Measurements from ENCODE around the gene KAT2B. TPM values are rescaled to one million over a fixed set of nuclear protein-coding genes. Genes with fewer than 3 reads are reported as not detected.

The KAT2B gene
- total RNA-seq, 1 donor from 2014 or later, result 1.8 TPM

DNA sequence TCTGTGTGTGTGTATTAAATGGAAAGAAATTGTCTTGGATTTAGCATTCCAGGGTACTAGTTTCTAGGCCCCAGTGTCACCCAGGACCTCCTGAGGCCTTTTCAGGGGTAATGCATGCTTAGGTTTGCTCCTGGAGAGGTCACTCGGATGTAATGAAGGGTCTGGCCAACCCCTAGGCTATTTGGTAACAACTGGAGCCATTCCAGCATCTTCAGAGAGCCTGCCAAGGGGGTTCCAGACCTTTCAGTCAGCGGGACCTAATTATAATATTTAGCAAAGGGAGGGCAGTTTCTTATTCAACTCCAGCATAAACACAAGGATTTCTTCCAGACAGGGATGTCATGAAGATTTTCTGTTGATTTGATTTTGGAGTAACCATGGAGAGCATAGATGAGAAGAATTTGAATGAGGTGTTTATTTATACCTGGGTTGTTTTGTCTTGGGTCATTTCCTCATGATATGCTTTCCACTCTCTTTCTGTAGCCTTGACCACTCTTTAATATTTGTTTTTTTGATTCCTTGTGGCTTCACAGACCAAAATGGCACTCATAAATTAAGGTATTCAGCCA, 17.4 kb downstream of the KAT2B start:
- H3K36me3 ChIP-seq (ENCODE audit: control insufficient read depth, insufficient read depth, low read length), result no peaks in the 10 kb centered on the region
- H3K27me3 ChIP-seq (ENCODE audit: control insufficient read depth, insufficient read depth, low read length), result no peaks in the 10 kb centered on the region
- no peak overlapping the region for H3K4me3 ChIP-seq (ENCODE audit: low read depth, low read length)
- TF ChIP-seq, protein P1, sequence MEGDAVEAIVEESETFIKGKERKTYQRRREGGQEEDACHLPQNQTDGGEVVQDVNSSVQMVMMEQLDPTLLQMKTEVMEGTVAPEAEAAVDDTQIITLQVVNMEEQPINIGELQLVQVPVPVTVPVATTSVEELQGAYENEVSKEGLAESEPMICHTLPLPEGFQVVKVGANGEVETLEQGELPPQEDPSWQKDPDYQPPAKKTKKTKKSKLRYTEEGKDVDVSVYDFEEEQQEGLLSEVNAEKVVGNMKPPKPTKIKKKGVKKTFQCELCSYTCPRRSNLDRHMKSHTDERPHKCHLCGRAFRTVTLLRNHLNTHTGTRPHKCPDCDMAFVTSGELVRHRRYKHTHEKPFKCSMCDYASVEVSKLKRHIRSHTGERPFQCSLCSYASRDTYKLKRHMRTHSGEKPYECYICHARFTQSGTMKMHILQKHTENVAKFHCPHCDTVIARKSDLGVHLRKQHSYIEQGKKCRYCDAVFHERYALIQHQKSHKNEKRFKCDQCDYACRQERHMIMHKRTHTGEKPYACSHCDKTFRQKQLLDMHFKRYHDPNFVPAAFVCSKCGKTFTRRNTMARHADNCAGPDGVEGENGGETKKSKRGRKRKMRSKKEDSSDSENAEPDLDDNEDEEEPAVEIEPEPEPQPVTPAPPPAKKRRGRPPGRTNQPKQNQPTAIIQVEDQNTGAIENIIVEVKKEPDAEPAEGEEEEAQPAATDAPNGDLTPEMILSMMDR (IDR thresholded peaks at IDR 0.05; ENCODE audit: insufficient read depth, low read length, poor library complexity, severe bottlenecking), result no peak
- DNase-seq (ENCODE audit: low read depth), result no peak

DNA sequence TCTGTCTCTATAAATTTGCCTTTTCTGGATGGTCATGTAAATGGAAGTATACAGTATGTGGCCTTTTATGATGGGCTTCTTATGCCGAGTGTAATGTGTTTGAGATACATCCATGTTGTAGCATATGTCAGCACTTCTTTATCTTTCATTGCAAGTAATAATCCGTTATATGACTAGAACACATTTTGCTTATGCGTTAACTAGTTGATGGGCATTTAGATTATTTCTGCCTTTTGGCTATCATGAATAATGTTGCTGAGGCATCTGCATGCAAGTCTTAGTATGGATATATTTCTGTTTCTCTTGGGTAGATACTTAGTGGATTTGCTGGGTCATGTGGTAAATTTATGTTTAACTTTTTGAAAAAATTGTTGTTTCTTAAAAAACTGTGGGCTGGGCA, 19.7 kb downstream of the KAT2B start:
- Histone ChIP-seq H3K36me3 (ENCODE audit: control insufficient read depth, insufficient read depth, low read length) (no peaks in the 10 kb centered on the region), H3K4me3 (ENCODE audit: low read depth, low read length) (no peak overlapping the region), H3K27me3 (ENCODE audit: control insufficient read depth, insufficient read depth, low read length) (no peaks in the 10 kb centered on the region)
- TF ChIP-seq, protein P1 (IDR thresholded peaks at IDR 0.05; ENCODE audit: insufficient read depth, low read length, poor library complexity, severe bottlenecking), result no peak
- DNase-seq (ENCODE audit: low read depth), result no peak

DNA sequence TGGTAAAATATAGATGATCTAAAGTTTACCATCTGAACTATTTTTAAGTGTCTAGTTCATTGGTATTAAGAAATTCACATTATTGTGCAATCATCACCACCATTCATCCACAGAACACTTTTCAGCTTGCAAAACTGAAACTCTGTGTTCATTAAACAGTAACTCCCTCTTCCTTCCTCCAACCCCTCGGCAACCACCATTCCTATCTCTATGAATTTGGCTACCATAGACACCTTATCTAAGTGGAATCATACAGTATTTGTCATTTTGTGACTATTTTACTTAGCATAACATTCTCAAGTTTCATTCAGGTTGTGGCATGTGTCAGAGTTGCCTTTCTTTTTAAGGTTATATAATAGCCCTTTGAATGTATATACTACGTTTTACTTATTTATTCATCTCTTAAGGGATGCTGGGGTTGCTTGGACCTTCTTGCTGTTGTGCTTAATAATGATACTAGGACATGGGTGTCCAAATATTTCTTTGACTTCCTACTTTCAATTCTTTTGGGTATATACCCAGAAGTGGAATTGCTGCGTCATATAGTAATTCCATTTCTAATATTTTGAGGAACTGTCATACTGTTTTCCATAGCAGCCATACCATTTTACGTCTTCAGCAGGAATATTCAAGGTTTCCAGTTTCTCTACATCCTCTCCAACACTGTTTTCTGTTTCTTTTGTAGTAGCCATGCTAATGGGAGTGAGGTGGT, 20.9 kb downstream of the KAT2B start:
- TF ChIP-seq, protein P1 (IDR thresholded peaks at IDR 0.05; ENCODE audit: insufficient read depth, low read length, poor library complexity, severe bottlenecking), result no peak
- Histone ChIP-seq H3K27me3 (ENCODE audit: control insufficient read depth, insufficient read depth, low read length) (no peaks in the 10 kb centered on the region), H3K36me3 (ENCODE audit: control insufficient read depth, insufficient read depth, low read length) (no peaks in the 10 kb centered on the region), H3K4me3 (ENCODE audit: low read depth, low read length) (no peak overlapping the region)
- no peak for DNase-seq (ENCODE audit: low read depth)

DNA sequence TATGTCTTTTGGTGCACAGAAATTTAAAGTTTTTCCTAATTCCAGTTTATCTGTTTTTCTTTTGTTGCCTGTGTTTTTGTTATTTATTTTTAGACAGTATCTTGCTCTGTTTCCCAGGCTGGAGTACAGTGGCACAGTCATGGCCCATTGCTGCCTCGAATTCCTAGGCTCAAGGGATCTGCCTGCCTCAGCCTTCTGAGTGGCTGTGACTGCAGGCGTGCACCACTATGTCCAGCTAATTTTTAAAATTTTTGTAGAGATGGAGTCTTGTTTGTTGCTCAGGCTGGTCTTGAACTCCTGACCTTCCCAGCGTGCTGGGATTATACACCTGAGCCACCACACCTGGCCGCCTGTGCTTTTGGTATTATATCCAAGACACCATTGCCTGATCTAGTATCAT, 22.8 kb downstream of the KAT2B start:
- Histone ChIP-seq H3K4me3 (ENCODE audit: low read depth, low read length) (no peak overlapping the region), H3K36me3 (ENCODE audit: control insufficient read depth, insufficient read depth, low read length) (no peaks in the 10 kb centered on the region), H3K27me3 (ENCODE audit: control insufficient read depth, insufficient read depth, low read length) (no peaks in the 10 kb centered on the region)
- TF ChIP-seq, protein P1 (IDR thresholded peaks at IDR 0.05; ENCODE audit: insufficient read depth, low read length, poor library complexity, severe bottlenecking), result no peak
- no peak for DNase-seq (ENCODE audit: low read depth)

DNA sequence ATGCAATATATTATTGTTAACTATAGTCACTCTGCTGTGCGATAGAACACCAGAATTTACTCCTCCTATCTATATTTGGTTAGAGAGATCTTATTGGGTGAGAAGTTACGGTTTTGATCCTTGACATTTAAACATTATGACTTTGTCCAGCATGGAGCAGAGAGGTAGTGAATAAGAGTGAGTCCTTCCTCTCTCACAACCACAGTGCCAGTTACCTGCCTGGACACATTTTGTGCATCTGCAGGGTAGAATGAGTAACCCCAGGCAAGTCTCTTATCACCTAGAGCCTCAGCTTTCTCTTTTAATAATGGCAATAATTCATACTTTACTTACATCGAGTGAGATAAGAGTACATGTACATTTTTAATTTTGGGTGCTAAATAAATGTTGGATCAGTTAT, 24.1 kb downstream of the KAT2B start:
- DNase-seq (ENCODE audit: low read depth), result no peak

More for the DNA sequence above, 24.1 kb downstream of the KAT2B start:
- no peaks in the 10 kb centered on the region for H3K36me3 ChIP-seq (ENCODE audit: control insufficient read depth, insufficient read depth, low read length)
- no peaks in the 10 kb centered on the region for H3K27me3 ChIP-seq (ENCODE audit: control insufficient read depth, insufficient read depth, low read length)
- TF ChIP-seq, protein P1 (IDR thresholded peaks at IDR 0.05; ENCODE audit: insufficient read depth, low read length, poor library complexity, severe bottlenecking), result no peak
- no peak overlapping the region for H3K4me3 ChIP-seq (ENCODE audit: low read depth, low read length)
